Epidermal melanocyte (primary cell): ENCODE measurements around the gene STT3B.
"Not testable (repeated sequence)": the region's sequence is repeated elsewhere in the genome, so short reads cannot be mapped to it uniquely, and the experiment has no call there.

Source experiments
- DNase-seq: peaks from one replicate; pipeline ENCODE4 v3.0.0; 2011; ENCODE audit warnings: low spot score; ENCODE audit not compliant: insufficient read length

STT3B gene

DNA sequence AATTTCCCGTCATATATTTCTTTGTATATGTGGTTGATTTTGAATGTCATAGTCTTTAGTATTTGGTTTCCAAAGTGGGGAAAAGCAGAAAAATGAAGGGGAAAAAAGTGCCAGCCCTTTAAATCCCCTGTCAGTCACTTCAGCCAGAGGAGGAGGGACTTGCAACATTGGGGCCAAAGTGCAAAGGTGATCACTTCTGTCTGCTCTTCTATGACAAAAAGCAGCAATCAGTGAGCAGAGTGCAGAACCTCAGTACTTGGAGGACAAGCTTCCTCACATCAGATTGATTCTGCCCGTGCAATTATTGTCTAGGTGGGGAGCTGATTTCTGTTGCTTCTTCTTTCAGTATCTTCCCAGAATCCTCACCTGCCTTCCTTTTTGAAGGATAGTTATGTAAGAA is 60.0 kb downstream of the STT3B start:
- no peak for DNase-seq

- DNase-seq, result no peak
These were observed 63.5 kb downstream of the STT3B start for GRCh38 chr3:31596176-31596575.

DNA sequence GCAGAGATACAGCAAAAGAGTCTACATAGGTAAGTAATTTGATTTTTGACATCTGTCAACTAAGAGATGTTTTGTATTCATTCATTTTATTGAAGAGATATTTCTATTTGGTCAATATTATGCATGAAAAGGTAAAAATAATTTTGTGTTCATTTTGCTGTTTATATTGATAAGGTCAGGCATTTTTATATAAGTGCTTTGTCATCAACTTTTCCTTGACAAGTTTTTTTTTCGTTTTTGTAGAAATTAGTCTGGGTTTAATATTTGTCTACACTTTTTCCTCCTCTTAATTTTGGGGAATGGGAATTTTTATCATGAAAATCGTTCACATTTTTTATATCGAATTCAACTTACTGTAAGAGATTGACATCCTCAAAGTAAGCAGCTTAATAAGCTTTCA is 67.7 kb downstream of the STT3B start:
- DNase-seq, result no peak

DNA sequence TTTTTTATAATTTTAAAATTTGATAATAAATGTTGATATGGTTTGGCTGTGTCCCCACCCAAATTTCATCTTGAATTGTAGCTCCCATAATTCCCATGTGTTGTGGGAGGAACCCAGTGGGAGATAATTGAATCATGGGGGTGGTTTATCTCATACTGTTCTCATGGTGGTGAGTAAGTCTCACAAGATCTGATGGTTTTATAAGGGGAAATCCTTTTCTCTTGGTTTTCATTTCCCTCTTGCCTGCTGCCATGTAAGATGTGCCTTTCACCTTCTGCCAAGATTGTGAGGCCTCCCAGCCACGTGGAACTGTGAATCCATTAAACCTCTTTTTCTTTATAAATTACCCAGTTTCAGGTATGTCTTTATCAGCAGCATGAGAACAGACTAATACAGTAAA is 72.6 kb downstream of the STT3B start:
- not testable (repeated sequence) for DNase-seq

GRCh38 chr3:31606453-31606852 is 73.7 kb downstream of the STT3B start:
- no peak for DNase-seq

DNA sequence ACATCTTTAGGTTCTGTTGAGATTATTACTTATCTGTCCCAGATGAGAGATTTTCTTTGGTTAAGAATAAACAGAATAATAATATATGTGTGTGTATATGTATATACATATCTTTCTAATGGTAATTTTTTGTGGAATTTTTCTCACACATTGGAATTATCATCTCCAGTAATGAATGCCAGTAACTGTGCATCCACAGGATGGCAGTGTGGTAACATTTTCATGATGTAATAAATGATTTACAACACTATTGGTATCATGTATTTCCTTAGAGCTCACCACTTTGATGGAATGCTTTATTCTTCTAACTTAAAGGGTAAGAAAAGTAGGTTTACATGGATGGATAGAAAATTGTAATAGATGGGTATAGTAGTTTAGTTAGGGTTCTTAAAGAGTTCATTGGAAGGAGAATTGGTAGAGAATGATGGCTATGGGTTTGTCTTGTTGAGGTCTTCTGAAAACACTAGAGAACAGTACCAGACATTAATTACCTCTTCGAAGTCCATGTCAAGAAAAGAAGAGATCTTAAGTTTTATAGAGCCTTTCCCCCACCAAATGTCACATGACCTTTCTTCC is 78.1 kb downstream of the STT3B start:
- no peak for DNase-seq

DNA sequence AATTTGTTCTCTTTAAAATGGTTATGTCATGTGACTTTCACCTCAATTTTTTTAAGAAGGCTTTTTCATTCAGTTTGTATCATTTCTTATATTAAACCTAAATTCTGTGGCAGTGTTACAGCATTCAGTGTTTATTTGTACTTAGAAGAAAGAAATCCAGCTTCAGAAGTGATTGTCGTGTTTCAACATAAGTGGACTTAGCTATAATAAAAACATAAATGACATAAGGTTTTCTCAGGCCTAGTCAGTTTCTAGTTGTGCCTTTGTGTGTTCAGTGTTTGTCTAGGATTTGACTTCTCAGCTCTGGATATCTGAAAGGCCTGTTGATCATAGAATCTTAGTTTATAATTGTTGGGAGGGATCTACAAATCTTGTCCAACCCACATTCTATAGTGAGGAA is 80.5 kb downstream of the STT3B start:
- DNase-seq, result no peak

- no peak for DNase-seq
These were observed 80.9 kb downstream of the STT3B start for GRCh38 chr3:31613654-31614053.

DNA sequence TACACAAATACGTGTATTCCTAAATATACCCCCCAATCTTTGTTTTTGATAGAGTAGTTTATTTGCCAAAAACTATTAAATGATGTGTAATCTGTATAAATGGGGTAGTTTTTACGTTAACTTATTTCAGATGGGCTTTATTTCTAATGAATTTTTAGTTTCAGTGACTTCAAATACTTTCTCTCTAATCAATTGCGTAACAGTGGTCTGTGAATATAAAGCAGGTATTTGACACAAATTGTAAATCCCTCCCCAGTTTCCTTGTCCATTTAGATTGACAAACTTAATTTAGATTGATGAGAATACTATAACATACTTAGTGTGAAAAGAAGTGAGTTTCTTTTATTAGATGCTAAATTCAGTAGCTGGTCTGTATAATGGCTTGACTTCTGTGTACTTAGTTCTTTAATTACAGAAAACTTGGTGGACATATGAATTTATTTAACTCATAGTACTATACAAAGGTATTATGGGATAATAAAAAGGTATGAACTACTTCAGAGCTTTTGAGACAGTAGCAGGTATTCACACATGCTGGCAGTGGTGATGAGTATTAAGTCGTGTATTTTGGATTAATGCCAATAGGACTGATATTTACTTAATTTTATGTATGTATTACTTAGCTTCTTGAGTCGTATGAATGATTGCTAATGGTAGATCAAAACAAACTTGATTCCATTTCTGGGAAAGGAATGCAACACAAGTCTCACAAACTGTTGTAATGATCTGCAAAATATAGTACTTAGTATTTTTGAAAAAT is 81.6 kb downstream of the STT3B start:
- DNase-seq, result no peak

DNA sequence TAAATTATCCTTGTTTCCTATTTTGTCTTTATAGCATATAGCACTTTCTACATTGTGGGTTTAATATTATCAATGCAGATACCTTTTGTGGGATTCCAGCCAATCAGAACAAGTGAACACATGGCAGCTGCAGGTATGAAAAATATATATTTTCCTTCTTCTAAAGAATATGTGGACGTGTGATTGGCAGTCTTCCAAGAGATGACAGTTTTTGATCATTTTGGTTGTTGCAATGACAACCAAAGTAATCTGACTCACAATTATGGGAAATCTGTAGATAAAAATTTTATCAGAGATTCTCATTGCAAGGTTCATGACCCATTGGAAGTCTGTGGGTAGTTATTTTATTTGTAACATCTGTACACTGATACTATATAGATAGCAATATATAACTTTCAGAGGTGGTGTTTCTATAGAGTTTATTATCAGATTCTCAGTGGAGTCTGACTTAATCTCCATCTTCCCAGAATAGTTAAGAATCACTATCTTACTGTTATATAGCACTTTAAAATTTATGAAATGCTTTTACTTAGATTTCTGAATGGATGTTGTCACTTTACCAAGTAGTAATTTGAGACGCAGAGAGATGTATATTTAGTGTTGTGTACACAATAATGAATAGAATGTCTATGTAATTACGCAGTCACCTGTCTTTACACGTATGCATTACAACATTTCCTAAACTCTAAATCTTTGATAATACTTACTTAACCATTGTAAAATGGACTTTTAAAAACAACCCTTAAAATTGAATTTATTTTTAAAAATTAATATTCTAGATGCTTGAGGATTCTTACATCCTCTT is 82.5 kb downstream of the STT3B start:
- no peak for DNase-seq

DNA sequence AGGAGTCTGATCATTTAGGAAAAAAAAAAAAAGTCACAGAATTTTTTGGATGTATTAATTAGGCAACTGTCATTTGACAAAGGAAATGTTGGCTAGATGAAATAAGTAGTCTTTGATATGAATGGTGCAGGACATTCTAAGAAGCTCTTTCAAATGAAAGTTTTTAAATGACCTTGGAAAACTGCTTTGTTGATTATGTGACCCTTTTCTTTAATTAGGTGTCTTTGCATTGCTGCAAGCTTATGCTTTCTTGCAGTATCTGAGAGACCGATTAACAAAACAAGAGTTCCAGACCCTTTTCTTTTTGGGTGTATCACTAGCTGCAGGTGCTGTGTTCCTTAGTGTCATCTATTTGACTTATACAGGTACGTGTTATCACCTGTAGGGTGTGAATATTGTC is 84.0 kb downstream of the STT3B start:
- no peak for DNase-seq

DNA sequence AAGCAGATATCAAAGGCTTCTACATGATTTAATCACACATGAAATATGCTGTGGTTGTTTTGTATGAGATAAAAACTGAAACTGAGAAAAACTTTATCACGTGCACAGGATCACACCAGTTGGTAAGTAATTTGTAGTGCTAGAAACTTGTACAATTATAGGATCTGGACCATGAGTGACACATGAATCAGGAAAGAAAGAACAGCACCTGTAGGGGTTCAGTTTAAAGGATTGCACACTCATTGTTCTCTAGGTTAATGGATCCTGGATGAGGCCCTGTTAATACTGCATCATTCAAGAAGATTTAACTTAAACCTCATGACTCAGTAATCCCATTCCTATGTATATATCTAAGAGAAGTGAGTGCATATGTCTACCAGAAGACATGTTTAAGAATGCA is 87.9 kb downstream of the STT3B start:
- DNase-seq, result no peak

GRCh38 chr3:31621314-31621713 is 88.6 kb downstream of the STT3B start:
- no peak for DNase-seq

GRCh38 chr3:31622636-31623288 is 90.0 kb downstream of the STT3B start:
- DNase-seq, result no peak

GRCh38 chr3:31624083-31624709 is 91.5 kb downstream of the STT3B start:
- DNase-seq, result no peak

GRCh38 chr3:31625358-31625757 is 92.6 kb downstream of the STT3B start:
- no peak for DNase-seq

GRCh38 chr3:31629054-31629453 is 96.3 kb downstream of the STT3B start:
- no peak for DNase-seq

- DNase-seq, result no peak
These were observed 101.8 kb downstream of the STT3B start for GRCh38 chr3:31634476-31634875.

GRCh38 chr3:31635545-31635944 is 102.8 kb downstream of the STT3B start:
- no peak for DNase-seq

GRCh38 chr3:31636049-31636448 is 103.3 kb downstream of the STT3B start:
- DNase-seq, result no peak

GRCh38 chr3:31636694-31637442 is 104.1 kb downstream of the STT3B start:
- DNase-seq, result no peak
